K562 (cell line): Measurements from ENCODE around the gene THG1L. TPM values are rescaled to one million over a fixed set of nuclear protein-coding genes. Genes with fewer than 3 reads are reported as not detected.

Experiments
- ATF3 ChIP-seq, 2 experiments: fragments of 450-650 bp in 1 of 2; sonication (generic) in 1 of 2; formaldehyde crosslinking in 1 of 2; IDR thresholded peaks in 1 of 2; conservative IDR thresholded peaks in 1 of 2; 2 replicates each; pipeline versions ENCODE4 v1.6.1 to v1.8.1; 2016 to 2023; ENCODE audit warnings: mild to moderate bottlenecking in 2 of 2, moderate library complexity in 2 of 2, inconsistent platforms in 1 of 2, missing genetic modification reagents in 1 of 2
- CREBBP ChIP-seq: IDR thresholded peaks from one replicate; pipeline ENCODE4 v1.6.1; 2012; ENCODE audit warnings: low read depth, mild to moderate bottlenecking, control low read depth, inconsistent platforms, low read length
- GTF2B ChIP-seq: IDR thresholded peaks from 2 replicates; pipeline ENCODE4 v1.6.1; 2011; ENCODE audit not compliant: insufficient read length; ENCODE audit errors: extremely low read depth
- HDAC2 ChIP-seq: fragments of 450-650 bp; IDR thresholded peaks from 2 replicates; pipeline ENCODE4 v1.6.1; 2016; ENCODE audit warnings: mild to moderate bottlenecking
- HINFP ChIP-seq: fragments of 450-650 bp; conservative IDR thresholded peaks from 2 replicates; pipeline ENCODE4 v1.6.1; 2016; ENCODE audit warnings: missing genetic modification characterization, low read depth, mild to moderate bottlenecking, control low read depth, missing compliant biosample characterization
- KLF13 ChIP-seq: fragments of 450-650 bp; IDR thresholded peaks from 2 replicates; pipeline ENCODE4 v1.6.1; 2016; ENCODE audit warnings: missing genetic modification characterization, low read depth, mild to moderate bottlenecking, missing compliant biosample characterization, moderate library complexity, borderline replicate concordance
- NR0B1 ChIP-seq: fragments of 450-650 bp; IDR thresholded peaks from one replicate; pipeline ENCODE4 v1.6.1; 2018; ENCODE audit warnings: mild to moderate bottlenecking, moderate library complexity; ENCODE audit not compliant: partially characterized antibody
- NR2F6 ChIP-seq: fragments of 450-650 bp; formaldehyde crosslinking; IDR thresholded peaks from 2 replicates; pipeline ENCODE4 v1.4.0; 2020; ENCODE audit warnings: mild to moderate bottlenecking
- PCBP2 ChIP-seq: fragments of 200-400 bp; formaldehyde crosslinking; IDR thresholded peaks from 2 replicates; pipeline ENCODE4 v1.6.1; 2018; ENCODE audit warnings: low read length, low read depth, mild to moderate bottlenecking, moderate library complexity; ENCODE audit not compliant: poor library complexity, severe bottlenecking
- PHB ChIP-seq: fragments of 250-450 bp; sonication (Bioruptor Pico); IDR thresholded peaks from 2 replicates; pipeline ENCODE4 v1.5.0; 2021
- RAD51 ChIP-seq: fragments of 450-650 bp; IDR thresholded peaks from 2 replicates; pipeline ENCODE4 v1.7.1; 2016; ENCODE audit warnings: low read depth, mild to moderate bottlenecking, borderline replicate concordance
- RUNX1 ChIP-seq: sonication (generic); IDR thresholded peaks from 2 replicates; pipeline ENCODE4 v1.6.1; 2016; ENCODE audit warnings: antibody characterized with exemption, low read depth
- SMARCA5 ChIP-seq: fragments of 450-650 bp; IDR thresholded peaks from 2 replicates; pipeline ENCODE4 v1.6.1; 2016
- ZBTB2 ChIP-seq: fragments of 450-650 bp; IDR thresholded peaks from 2 replicates; pipeline ENCODE4 v1.6.1; 2016; ENCODE audit warnings: antibody characterized with exemption
- ZNF134 ChIP-seq: fragments of 250-450 bp; sonication (Bioruptor Pico); conservative IDR thresholded peaks from 2 replicates; pipeline ENCODE4 v1.4.0; 2020
- polyA plus RNA-seq, 8 experiments: library from polyadenylated mRNA; depleted of rRNA in 4 of 8; stranded (reverse) in 5 of 8; unstranded in 3 of 8; fragments of >200 nt; fragmentation: Nextera tagmentation in 2 of 8; fragmentation: Illumina TruSeq in 1 of 8; extraction: Ambion mirVana in 2 of 8; extraction: Trizol in 1 of 8; gene quantifications; 2 replicates each; pipeline versions ENCODE4 v1.2.1 to v1.2.3, GENCODE V29; 2011 to 2014; ENCODE audit warnings: inconsistent platforms in 1 of 8, missing spikeins in 1 of 8
- total RNA-seq, 7 experiments: library from RNA; depleted of rRNA in 6 of 7; stranded (reverse); fragments of >200 nt in 6 of 7; fragmentation: Illumina TruSeq in 2 of 7; extraction: Trizol in 2 of 7; gene quantifications; 2 replicates each; pipeline versions ENCODE4 v1.2.1 to v1.2.3, GENCODE V29; 2011 to 2021; ENCODE audit warnings: low replicate concordance in 1 of 7

THG1L gene
- total and polyA plus RNA-seq, 9 of the 15 experiments (the other 6 are each of a cell fraction or from before 2014, with no cell fraction given): 21.8 to 40.7 (median 28.0) TPM

GRCh38 chr5:157732596-157733262 is 1.5 kb downstream of the THG1L start (continued):
- no peak for TF ChIP-seq NR2F6
- TF ChIP-seq HDAC2: no peak
- no peak; the same call in 1 of the 2 replicates for TF ChIP-seq ATF3 (IDR thresholded peaks at IDR 0.05)
- TF ChIP-seq ATF3 (CRISPR knock-in tag; conservative IDR thresholded peaks at IDR 0.05): no peak
- TF ChIP-seq GTF2B: no peak
- no peak for TF ChIP-seq SMARCA5
- no peak for TF ChIP-seq CREBBP
- no peak for TF ChIP-seq HINFP
- TF ChIP-seq ZNF134 (CRISPR knock-in tag): no peak
- TF ChIP-seq NR0B1: no peak
- no peak for TF ChIP-seq PHB (CRISPR knock-in tag)
- no peak for TF ChIP-seq ZBTB2
- no peak for TF ChIP-seq RUNX1
- TF ChIP-seq KLF13: no peak
- no peak for TF ChIP-seq RAD51
- TF ChIP-seq PCBP2: no peak
